DND-41 (cell line): Measurements from ENCODE around the gene CHST14.
A peak's percentile ranks its signal among the peaks of the same experiment; 100 is the strongest.

ENCODE experiments used
- ATAC-seq: fragments of 200-7000 bp; cut with Tn5 transposase; 3 replicates; pipeline ENCODE4 v1.9.1; 2021; ENCODE audit warnings: low read depth; ENCODE audit not compliant: insufficient read depth
- DNase-seq: peaks from one replicate; pipeline ENCODE4 v3.0.0-alpha.2; 2020
- H2AFZ ChIP-seq: 2 replicates; pipeline ENCODE4 v1.6.0; 2012; ENCODE audit warnings: low read depth, low read length
- H3K27ac ChIP-seq: 2 replicates; pipeline ENCODE4 v1.5.1; 2012; ENCODE audit warnings: low read length, inconsistent platforms
- H3K27me3 ChIP-seq: fragments of 200-600 bp; sonication (generic); 2 replicates; pipeline ENCODE4 v1.6.0; 2012; ENCODE audit warnings: low read length, mild to moderate bottlenecking, inconsistent platforms; ENCODE audit not compliant: insufficient read depth, poor library complexity
- H3K36me3 ChIP-seq: 2 replicates; pipeline ENCODE4 v1.5.1; 2012; ENCODE audit warnings: low read length, inconsistent platforms; ENCODE audit not compliant: insufficient read depth
- H3K4me1 ChIP-seq: 2 replicates; pipeline ENCODE4 v1.5.1; 2012; ENCODE audit warnings: mild to moderate bottlenecking, low read length; ENCODE audit not compliant: insufficient read depth
- H3K4me2 ChIP-seq: 2 replicates; pipeline ENCODE4 v1.6.0; 2012; ENCODE audit warnings: mild to moderate bottlenecking, moderate library complexity, low read length, inconsistent platforms; ENCODE audit not compliant: insufficient read depth
- H3K4me3 ChIP-seq, 2 experiments: fragments of 200-600 bp in 1 of 2; shearing (Covaris generic) in 1 of 2; 2 replicates each; pipeline ENCODE4 v1.5.1; 2012 to 2016; ENCODE audit warnings: inconsistent platforms in 2 of 2, low read length in 2 of 2, mild to moderate bottlenecking in 2 of 2, low read depth in 1 of 2, moderate library complexity in 1 of 2
- H3K79me2 ChIP-seq: 2 replicates; pipeline ENCODE4 v1.6.0; 2012; ENCODE audit warnings: low read length, inconsistent platforms; ENCODE audit not compliant: insufficient read depth
- H3K9ac ChIP-seq: 2 replicates; pipeline ENCODE4 v1.6.0; 2012; ENCODE audit warnings: low read depth, mild to moderate bottlenecking, inconsistent platforms, low read length, moderate library complexity
- H3K9me3 ChIP-seq: 2 replicates; pipeline ENCODE4 v1.5.1; 2012; ENCODE audit warnings: low read length, moderate library complexity, mild to moderate bottlenecking, inconsistent platforms; ENCODE audit not compliant: insufficient read depth, severe bottlenecking
- H4K20me1 ChIP-seq: 2 replicates; pipeline ENCODE4 v1.6.0; 2012; ENCODE audit warnings: low read length; ENCODE audit not compliant: insufficient read depth
- CTCF ChIP-seq: IDR thresholded peaks from 2 replicates; pipeline ENCODE4 v1.5.1; 2012; ENCODE audit warnings: borderline replicate concordance, low read length, moderate library complexity, mild to moderate bottlenecking; ENCODE audit not compliant: poor library complexity, severe bottlenecking; ENCODE audit errors: extremely low read depth
- EZH2 ChIP-seq: IDR thresholded peaks from 3 replicates; pipeline ENCODE4 v1.6.1; 2012; ENCODE audit warnings: borderline replicate concordance, low read depth, mild to moderate bottlenecking, moderate library complexity, low read length, inconsistent platforms; ENCODE audit not compliant: severe bottlenecking

CHST14 gene

GRCh38 chr15:40440743-40441564, 29.8 kb upstream of the CHST14 start, which contains the start of gene BAHD1:
Gene BAHD1 (plus strand): TSS chr15:40440953. CDS start chr15:40458465, 17,512 bp downstream.
- H3K36me3 ChIP-seq: no peaks in the 10 kb centered on the region
- H3K4me3 ChIP-seq: peak within 1 kb of the TSS; percentile 65 to 83
- H2AFZ ChIP-seq: peak within 1 kb of the TSS; percentile 89
- peak within 1 kb of the TSS; percentile 100 for H3K4me2 ChIP-seq
- H3K79me2 ChIP-seq: peaks cover 48% of the 10 kb centered on the region
- H3K4me1 ChIP-seq: peaks cover 43% of the 10 kb centered on the region
- TF ChIP-seq EZH2: no peak
- TF ChIP-seq CTCF: peak; percentile 0
- no peaks in the 10 kb centered on the region for H3K9me3 ChIP-seq
- H3K9ac ChIP-seq: peak within 1 kb of the TSS; percentile 70
- ATAC-seq: peak; percentile 94
- H3K27me3 ChIP-seq: peaks cover 22% of the 10 kb centered on the region
- DNase-seq: peak; percentile 97
- H4K20me1 ChIP-seq: peaks cover 42% of the 10 kb centered on the region
- H3K27ac ChIP-seq: peak within 1 kb of the TSS; percentile 44; the same call in 1 of the 2 replicates

- peaks cover 49% of the 10 kb centered on the region for H4K20me1 ChIP-seq
- H3K9ac ChIP-seq: peak overlapping the region; percentile 65
- DNase-seq (peak; percentile 19), ATAC-seq (no peak)
- H3K4me3 ChIP-seq: peak overlapping the region; percentile 61 to 65; a peak in 3 of 4 replicates
- H3K4me1 ChIP-seq: peaks cover 38% of the 10 kb centered on the region
- peaks cover 19% of the 10 kb centered on the region for H3K27me3 ChIP-seq
- no peaks in the 10 kb centered on the region for H3K36me3 ChIP-seq
- peaks cover 57% of the 10 kb centered on the region for H3K79me2 ChIP-seq
- H2AFZ ChIP-seq: peak overlapping the region; percentile 26; the same call in 1 of the 2 replicates
- TF ChIP-seq CTCF (no peak), EZH2 (no peak)
- no peak overlapping the region for H3K27ac ChIP-seq
- H3K4me2 ChIP-seq: peak overlapping the region; percentile 82
- no peaks in the 10 kb centered on the region for H3K9me3 ChIP-seq
Measured at GRCh38 chr15:40441565-40442531, 28.9 kb upstream of the CHST14 start.

- peaks cover 38% of the 10 kb centered on the region for H3K4me1 ChIP-seq
- H4K20me1 ChIP-seq: peaks cover 53% of the 10 kb centered on the region
- H3K4me2 ChIP-seq: peak overlapping the region; percentile 82
- TF ChIP-seq EZH2 (no peak), CTCF (no peak)
- DNase-seq (no peak), ATAC-seq (no peak)
- H2AFZ ChIP-seq: no peak overlapping the region
- H3K27ac ChIP-seq: no peak overlapping the region
- no peaks in the 10 kb centered on the region for H3K9me3 ChIP-seq
- H3K36me3 ChIP-seq: no peaks in the 10 kb centered on the region
- peak overlapping the region; percentile 3; the same call in 1 of the 2 replicates for H3K9ac ChIP-seq
- H3K4me3 ChIP-seq: 0 out of 4 replicates have a peak overlapping the region, but pooled peaks of 1 of the 2 experiments have one; percentile 3
- peaks cover 19% of the 10 kb centered on the region for H3K27me3 ChIP-seq
- H3K79me2 ChIP-seq: peaks cover 68% of the 10 kb centered on the region
Measured at GRCh38 chr15:40443255-40443654, 27.5 kb upstream of the CHST14 start.
